ENCODE results near the gene ZNF710.

- TF ChIP-seq POLR2A (IDR thresholded peaks at IDR 0.05) (no peak), CTCF (IDR thresholded peaks at IDR 0.05) (no peak), EP300 (IDR thresholded peaks at IDR 0.05) (no peak), POLR2AphosphoS5 (IDR thresholded peaks at IDR 0.05) (no peak)
Observed at GRCh38 chr15:90035095-90035839, 34.1 kb downstream of the ZNF710 start.
